Measurements from ENCODE around the gene NEGR1. TPM values are rescaled to one million over a fixed set of nuclear protein-coding genes. Genes with fewer than 3 reads are reported as not detected.

NEGR1 gene
- total RNA-seq, 1 experiment from 2014 or later, result 1.3 TPM

- DNase-seq (ENCODE audit: low read depth), result no peak
These were observed 793.6 kb downstream of the NEGR1 start for GRCh38 chr1:71488555-71489252.

GRCh38 chr1:71473331-71473730 lies 809.0 kb downstream of the NEGR1 start:
- DNase-seq (ENCODE audit: low read depth), result no peak

GRCh38 chr1:71465093-71465492 lies 817.2 kb downstream of the NEGR1 start:
- no peak for DNase-seq (ENCODE audit: low read depth)

- DNase-seq (ENCODE audit: low read depth), result peak; percentile 1
These were observed 818.3 kb downstream of the NEGR1 start for GRCh38 chr1:71464016-71464415.

GRCh38 chr1:71463144-71463543 lies 819.2 kb downstream of the NEGR1 start:
- DNase-seq (ENCODE audit: low read depth), result no peak

- no peak for DNase-seq (ENCODE audit: low read depth)
These were observed 820.1 kb downstream of the NEGR1 start for GRCh38 chr1:71462247-71462646.

GRCh38 chr1:71461416-71461815 lies 820.9 kb downstream of the NEGR1 start:
- no peak for DNase-seq (ENCODE audit: low read depth)

GRCh38 chr1:71448444-71448843 lies 833.9 kb downstream of the NEGR1 start:
- no peak for DNase-seq (ENCODE audit: low read depth)

- no peak for DNase-seq (ENCODE audit: low read depth)
These were observed 843.7 kb downstream of the NEGR1 start for GRCh38 chr1:71438626-71439025.

- DNase-seq (ENCODE audit: low read depth), result no peak
These were observed 846.4 kb downstream of the NEGR1 start for GRCh38 chr1:71435951-71436350.

GRCh38 chr1:71434240-71434639 lies 848.1 kb downstream of the NEGR1 start:
- DNase-seq (ENCODE audit: low read depth), result no peak

- no peak for DNase-seq (ENCODE audit: low read depth)
These were observed 854.3 kb downstream of the NEGR1 start for GRCh38 chr1:71428029-71428428.

GRCh38 chr1:71427066-71427465 lies 855.3 kb downstream of the NEGR1 start:
- DNase-seq (ENCODE audit: low read depth), result no peak

- DNase-seq (ENCODE audit: low read depth), result no peak
These were observed 857.8 kb downstream of the NEGR1 start for GRCh38 chr1:71424536-71424935.

GRCh38 chr1:71422221-71422620 lies 860.1 kb downstream of the NEGR1 start:
- DNase-seq (ENCODE audit: low read depth), result no peak

GRCh38 chr1:71417421-71417820 lies 864.9 kb downstream of the NEGR1 start:
- no peak for DNase-seq (ENCODE audit: low read depth)

GRCh38 chr1:71414179-71414578 lies 868.2 kb downstream of the NEGR1 start:
- no peak for DNase-seq (ENCODE audit: low read depth)

GRCh38 chr1:71413441-71414175 lies 868.7 kb downstream of the NEGR1 start:
- no peak for DNase-seq (ENCODE audit: low read depth)

GRCh38 chr1:71400050-71400449 lies 882.3 kb downstream of the NEGR1 start:
- DNase-seq (ENCODE audit: low read depth), result no peak

- no peak for DNase-seq (ENCODE audit: low read depth)
These were observed 882.7 kb downstream of the NEGR1 start for GRCh38 chr1:71399594-71399993.

- DNase-seq (ENCODE audit: low read depth), result no peak
These were observed 889.0 kb downstream of the NEGR1 start for GRCh38 chr1:71393301-71393700.

GRCh38 chr1:71390518-71390917 lies 891.8 kb downstream of the NEGR1 start:
- no peak for DNase-seq (ENCODE audit: low read depth)

GRCh38 chr1:71377886-71378285 lies 904.5 kb downstream of the NEGR1 start:
- DNase-seq (ENCODE audit: low read depth), result no peak
